Body of pancreas (tissue), 4 donors: ENCODE measurements around the gene LETM1. TPM values are rescaled to one million over a fixed set of nuclear protein-coding genes. Genes with fewer than 3 reads are reported as not detected.

ENCODE experiments used
- ATAC-seq: fragments of 150-250 bp; one replicate; pipeline ENCODE4 v1.9.1; 2016
- DNase-seq, 4 donors: peaks; one replicate each; pipeline ENCODE4 v3.0.0-alpha.2; 2019
- H3K27ac ChIP-seq, 4 donors: fragments of 200-600 bp; sonication (generic); 1 replicate in 3 of 4; 2 replicates in 1 of 4; pipeline versions ENCODE4 v1.5.1 to v1.6.1; 2016 to 2019; ENCODE audit warnings: mild to moderate bottlenecking in 1 of 4, mixed read lengths in 1 of 4, moderate library complexity in 1 of 4
- H3K27me3 ChIP-seq, 2 donors: fragments of 200-600 bp; sonication (generic); one replicate each; pipeline ENCODE4 v1.6.0; 2016; ENCODE audit warnings: mild to moderate bottlenecking in 1 of 2
- H3K36me3 ChIP-seq, 2 donors: fragments of 200-600 bp; sonication (generic); replicated peaks in 1 of 2; 2 replicates each; pipeline ENCODE4 v1.5.1; 2016; ENCODE audit warnings: low read depth in 2 of 2; ENCODE audit not compliant: insufficient read depth in 1 of 2
- H3K4me1 ChIP-seq: fragments of 200-600 bp; sonication (generic); one replicate; pipeline ENCODE4 v1.6.0; 2016
- H3K4me3 ChIP-seq, 2 donors: fragments of 200-600 bp; sonication (generic); 1 replicate in 1 of 2; 2 replicates in 1 of 2; pipeline ENCODE4 v1.5.1; 2016 to 2019
- H3K9me3 ChIP-seq, 3 donors: fragments of 200-600 bp; sonication (generic); 1 replicate in 2 of 3; 2 replicates in 1 of 3; pipeline ENCODE4 v1.5.1; 2016
- CTCF ChIP-seq, 7 experiments: fragments of 450-650 bp in 4 of 7; fragments of 200-600 bp in 3 of 7; sonication (generic) in 3 of 7; IDR thresholded peaks; one replicate each; pipeline ENCODE4 v1.5.1; 2016 to 2019; ENCODE audit warnings: antibody characterized with exemption in 7 of 7
- POLR2A ChIP-seq, 3 donors: fragments of 450-650 bp; IDR thresholded peaks; one replicate each; pipeline ENCODE4 v1.6.1; 2016; ENCODE audit warnings: antibody characterized with exemption in 3 of 3, mild to moderate bottlenecking in 2 of 3
- WGBS, 2 donors: methylation state at CpG; one replicate each; pipeline ENCODE4 v1.1.5; 2017; 5-methylcytosine and 5-hydroxymethylcytosine counted together
- intact Hi-C: fragments of 100-400 bp; cut with DNase I; formaldehyde crosslinking; loops from one replicate; pipeline ENCODE4 v1.15.1; 2023
- total RNA-seq, 2 donors: library from RNA; depleted of rRNA; stranded (reverse); fragments of >200 nt; gene quantifications; one replicate each; pipeline ENCODE4 v1.1.0, GENCODE V29; 2016

LETM1 gene
- total RNA-seq, 2 donors from 2014 or later: 23.3 to 52.4 TPM

- Histone ChIP-seq H3K4me1 (peaks cover 58% of the 10 kb centered on the region), H3K27me3 (no peaks in the 10 kb centered on the region), H3K4me3 (no peak overlapping the region), H3K36me3 (no peaks in the 10 kb centered on the region), H3K27ac (peak overlapping the region in 2 of 4 donors; percentile 86 to 93), H3K9me3 (no peaks in the 10 kb centered on the region)
- intact Hi-C loops: no loop called here
- WGBS, 2 donors: 66 to 75% methylated on average over 14 of the region's 14 CpGs
- ATAC-seq: no peak
- TF ChIP-seq POLR2A (IDR thresholded peaks at IDR 0.05): no peak
- TF ChIP-seq CTCF (IDR thresholded peaks at IDR 0.05): no peak
- DNase-seq: no peak
These were observed 75.5 kb downstream of the LETM1 start for GRCh38 chr4:1780435-1780834.

GRCh38 chr4:1779588-1780382 lies 76.2 kb downstream of the LETM1 start:
- H3K36me3 ChIP-seq: no peaks in the 10 kb centered on the region
- H3K27ac ChIP-seq: peak overlapping the region; percentile 69 to 93 (median 86)
- no peak for TF ChIP-seq CTCF (IDR thresholded peaks at IDR 0.05)
- no peak for TF ChIP-seq POLR2A (IDR thresholded peaks at IDR 0.05)
- peaks cover 53% of the 10 kb centered on the region for H3K4me1 ChIP-seq
- intact Hi-C loops: no loop called here
- 74 to 89% methylated on average over 3 to 18 of the region's 18 CpGs for WGBS, 2 donors
- no peaks in the 10 kb centered on the region for H3K27me3 ChIP-seq
- H3K9me3 ChIP-seq: no peaks in the 10 kb centered on the region
- no peak for ATAC-seq
- DNase-seq: no peak
- H3K4me3 ChIP-seq: no peak overlapping the region

GRCh38 chr4:1778642-1779392 lies 77.1 kb downstream of the LETM1 start:
- intact Hi-C loops: no loop called here
- DNase-seq (no peak), ATAC-seq (no peak)
- peak overlapping the region; percentile 69 to 93 (median 86) for H3K27ac ChIP-seq
- peaks cover 59% of the 10 kb centered on the region for H3K4me1 ChIP-seq
- TF ChIP-seq POLR2A (IDR thresholded peaks at IDR 0.05) (no peak), CTCF (IDR thresholded peaks at IDR 0.05) (no peak)
- no peaks in the 10 kb centered on the region for H3K36me3 ChIP-seq
- no peaks in the 10 kb centered on the region for H3K9me3 ChIP-seq
- no peaks in the 10 kb centered on the region for H3K27me3 ChIP-seq
- no peak overlapping the region for H3K4me3 ChIP-seq
- 74 to 83% methylated on average over 4 to 18 of the region's 18 CpGs for WGBS, 2 donors

- 47 to 62% methylated on average over 11 to 26 of the region's 27 CpGs for WGBS, 2 donors
- DNase-seq (peak; percentile 67 to 76 (median 74)), ATAC-seq (peak; percentile 78)
- H3K27me3 ChIP-seq: no peaks in the 10 kb centered on the region
- H3K36me3 ChIP-seq: no peaks in the 10 kb centered on the region
- TF ChIP-seq POLR2A (IDR thresholded peaks at IDR 0.05): peak in 1 of 3 donors; percentile 21
- peak in 4 of 7 experiments; percentile 12 to 36 (median 31) for TF ChIP-seq CTCF (IDR thresholded peaks at IDR 0.05)
- no peak overlapping the region for H3K4me3 ChIP-seq
- intact Hi-C loops: no loop called here
- no peaks in the 10 kb centered on the region for H3K9me3 ChIP-seq
- H3K4me1 ChIP-seq: peaks cover 67% of the 10 kb centered on the region
- H3K27ac ChIP-seq: peak overlapping the region; percentile 69 to 93 (median 86)
These were observed 77.9 kb downstream of the LETM1 start for GRCh38 chr4:1777822-1778641.
